ENCODE results near the gene SOX2.

SOX2 gene

GRCh38 chr3:181719991-181720680 lies 8.4 kb downstream of the SOX2 start:
- H3K27ac Mint-ChIP-seq (ENCODE audit: low read depth) = no peak overlapping the region
- no peak overlapping the region for H3K4me3 Mint-ChIP-seq
- peaks cover 8% of the 10 kb centered on the region for H3K36me3 Mint-ChIP-seq (ENCODE audit: insufficient read depth)
- no peak for ATAC-seq (replicated peaks; ENCODE audit: extremely low read depth, poor library complexity, severe bottlenecking)
- H3K9me3 Mint-ChIP-seq = peaks cover 16% of the 10 kb centered on the region
- H3K4me1 Mint-ChIP-seq = no peaks in the 10 kb centered on the region
- no peak for DNase-seq (ENCODE audit: low spot score in 2 of 2)
- peaks cover 99% of the 10 kb centered on the region for H3K27me3 Mint-ChIP-seq

DNA sequence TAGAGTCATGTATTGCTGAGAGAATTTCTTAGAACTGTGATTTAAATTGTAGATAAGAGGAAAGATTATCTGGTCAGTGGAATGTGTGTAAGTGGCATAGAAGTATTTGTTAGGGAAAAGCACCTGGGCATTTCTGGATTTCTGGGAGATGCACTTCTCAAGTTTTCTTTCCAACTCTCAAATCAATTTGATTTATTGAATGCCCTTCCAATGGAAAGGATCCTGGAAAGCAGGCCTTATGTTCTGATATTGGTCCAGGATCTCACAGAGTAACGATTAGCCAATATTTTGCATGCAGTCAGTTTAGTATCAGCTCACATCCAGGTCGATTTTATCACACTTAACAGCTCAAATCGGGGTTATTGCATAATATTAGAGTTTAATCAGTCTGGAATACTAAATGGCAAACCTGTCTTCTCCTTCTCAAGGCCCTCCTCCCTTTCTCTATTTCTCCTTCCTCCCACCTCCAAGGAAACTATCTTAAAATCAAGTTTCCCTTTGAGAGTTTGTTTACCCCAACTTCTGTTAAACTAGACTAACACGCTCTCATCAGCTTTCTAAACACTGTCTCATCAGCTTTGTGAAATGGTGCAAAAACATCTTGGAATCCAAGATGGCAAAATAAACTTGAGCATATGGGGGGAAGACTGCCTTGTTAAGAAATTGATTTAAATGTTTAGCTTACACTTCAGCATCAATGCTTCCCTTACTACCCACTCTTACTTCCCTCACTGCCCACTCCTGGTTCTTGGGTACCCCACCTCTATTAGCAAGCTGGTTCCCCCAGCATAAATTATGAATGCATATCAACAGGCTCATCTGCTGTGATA lies 9.5 kb downstream of the SOX2 start:
- Mint-ChIP-seq H3K4me1 (no peaks in the 10 kb centered on the region), H3K36me3 (ENCODE audit: insufficient read depth) (peaks cover 12% of the 10 kb centered on the region), H3K9me3 (peaks cover 16% of the 10 kb centered on the region), H3K27ac (ENCODE audit: low read depth) (no peak overlapping the region), H3K27me3 (peaks cover 99% of the 10 kb centered on the region), H3K4me3 (no peak overlapping the region)
- DNase-seq (ENCODE audit: low spot score in 2 of 2) (no peak), ATAC-seq (replicated peaks; ENCODE audit: extremely low read depth, poor library complexity, severe bottlenecking) (no peak)

GRCh38 chr3:181722156-181722555 lies 10.4 kb downstream of the SOX2 start:
- Mint-ChIP-seq H3K4me1 (peaks cover 2% of the 10 kb centered on the region), H3K4me3 (no peak overlapping the region), H3K9me3 (peaks cover 16% of the 10 kb centered on the region), H3K36me3 (ENCODE audit: insufficient read depth) (peaks cover 12% of the 10 kb centered on the region), H3K27me3 (peaks cover 100% of the 10 kb centered on the region), H3K27ac (ENCODE audit: low read depth) (no peak overlapping the region)
- no peak for DNase-seq (ENCODE audit: low spot score in 2 of 2)
- ATAC-seq (replicated peaks; ENCODE audit: extremely low read depth, poor library complexity, severe bottlenecking) = no peak

GRCh38 chr3:181722766-181723425 lies 11.2 kb downstream of the SOX2 start:
- DNase-seq (ENCODE audit: low spot score in 2 of 2) (no peak), ATAC-seq (replicated peaks; ENCODE audit: extremely low read depth, poor library complexity, severe bottlenecking) (no peak)
- Mint-ChIP-seq H3K36me3 (ENCODE audit: insufficient read depth) (peaks cover 14% of the 10 kb centered on the region), H3K27me3 (peaks cover 100% of the 10 kb centered on the region), H3K9me3 (peaks cover 16% of the 10 kb centered on the region), H3K27ac (ENCODE audit: low read depth) (no peak overlapping the region), H3K4me3 (no peak overlapping the region), H3K4me1 (peaks cover 6% of the 10 kb centered on the region)

DNA sequence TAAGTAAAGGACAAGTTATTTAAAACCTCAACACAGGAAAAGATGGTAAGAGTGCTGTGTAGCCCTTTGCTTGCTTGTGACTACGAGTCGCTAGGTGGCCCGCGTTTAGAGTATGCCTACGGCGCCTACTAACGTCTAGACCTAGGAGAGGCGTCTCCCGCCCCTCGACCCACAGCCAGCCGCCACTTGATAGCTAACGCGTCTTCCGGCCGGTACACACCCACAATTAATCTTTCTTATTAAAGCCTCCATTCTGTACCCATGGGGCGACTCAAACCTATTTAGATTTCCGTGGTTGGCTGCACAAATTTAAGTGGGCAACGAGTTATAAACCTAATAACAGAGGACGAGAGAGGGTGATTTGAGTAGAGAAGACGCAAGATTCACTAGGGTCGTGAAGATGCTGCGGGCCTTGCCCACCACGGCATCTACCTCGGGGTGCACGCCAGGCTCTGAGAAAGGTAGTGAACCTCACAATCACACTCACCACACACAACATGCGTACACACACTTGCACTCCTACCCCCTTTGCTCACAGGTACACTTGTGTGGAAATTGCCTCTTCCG lies 12.0 kb downstream of the SOX2 start:
- peaks cover 14% of the 10 kb centered on the region for H3K36me3 Mint-ChIP-seq (ENCODE audit: insufficient read depth)
- no peak overlapping the region for H3K4me3 Mint-ChIP-seq
- peak overlapping the region; percentile 79 for H3K27ac Mint-ChIP-seq (ENCODE audit: low read depth)
- peaks cover 16% of the 10 kb centered on the region for H3K9me3 Mint-ChIP-seq
- peaks cover 6% of the 10 kb centered on the region for H3K4me1 Mint-ChIP-seq
- H3K27me3 Mint-ChIP-seq = peaks cover 100% of the 10 kb centered on the region
- DNase-seq (ENCODE audit: low spot score in 2 of 2) = no peak
- ATAC-seq (replicated peaks; ENCODE audit: extremely low read depth, poor library complexity, severe bottlenecking) = no peak

DNA sequence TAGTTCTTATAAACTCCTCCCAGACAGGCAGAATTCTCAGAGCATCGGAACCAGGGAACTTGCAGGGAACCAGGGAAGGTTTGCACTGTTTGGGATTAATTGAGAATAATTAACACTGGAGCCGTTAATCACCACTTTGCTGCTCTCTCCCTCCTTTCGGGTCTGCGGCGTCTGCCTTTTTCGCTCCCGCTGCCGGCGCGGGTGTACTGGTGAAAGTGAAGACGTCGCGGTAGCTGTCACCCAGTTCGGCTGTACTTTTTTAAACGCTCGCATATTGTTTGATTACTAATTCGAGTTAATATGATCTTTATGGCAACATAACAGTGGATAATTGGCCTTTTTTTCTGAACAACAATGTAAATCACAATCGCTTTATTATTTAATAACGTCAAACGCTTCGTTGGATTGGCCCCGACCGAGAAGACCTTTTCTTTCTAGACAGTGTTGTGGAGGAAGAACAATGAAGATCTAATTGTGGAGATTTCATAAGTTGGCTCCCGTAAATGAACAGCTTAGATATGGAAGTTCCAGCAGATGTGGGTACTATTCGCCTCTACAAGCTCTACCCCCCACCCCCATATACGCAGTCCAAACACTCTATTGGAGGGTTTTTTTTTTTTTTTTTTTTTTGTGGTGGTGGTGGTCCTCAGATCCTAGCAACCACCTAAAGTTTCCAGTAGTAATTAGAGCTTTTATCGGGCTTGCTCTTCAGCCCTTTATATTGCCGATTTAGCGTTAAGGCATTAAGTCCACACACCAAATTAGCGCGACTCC lies 12.7 kb downstream of the SOX2 start:
- DNase-seq (ENCODE audit: low spot score in 2 of 2) = no peak
- H3K27me3 Mint-ChIP-seq = peaks cover 100% of the 10 kb centered on the region
- H3K4me1 Mint-ChIP-seq = peaks cover 6% of the 10 kb centered on the region
- H3K27ac Mint-ChIP-seq (ENCODE audit: low read depth) = peak overlapping the region; percentile 79
- peaks cover 14% of the 10 kb centered on the region for H3K36me3 Mint-ChIP-seq (ENCODE audit: insufficient read depth)
- H3K4me3 Mint-ChIP-seq = no peak overlapping the region
- H3K9me3 Mint-ChIP-seq = peaks cover 16% of the 10 kb centered on the region
- no peak for ATAC-seq (replicated peaks; ENCODE audit: extremely low read depth, poor library complexity, severe bottlenecking)

DNA sequence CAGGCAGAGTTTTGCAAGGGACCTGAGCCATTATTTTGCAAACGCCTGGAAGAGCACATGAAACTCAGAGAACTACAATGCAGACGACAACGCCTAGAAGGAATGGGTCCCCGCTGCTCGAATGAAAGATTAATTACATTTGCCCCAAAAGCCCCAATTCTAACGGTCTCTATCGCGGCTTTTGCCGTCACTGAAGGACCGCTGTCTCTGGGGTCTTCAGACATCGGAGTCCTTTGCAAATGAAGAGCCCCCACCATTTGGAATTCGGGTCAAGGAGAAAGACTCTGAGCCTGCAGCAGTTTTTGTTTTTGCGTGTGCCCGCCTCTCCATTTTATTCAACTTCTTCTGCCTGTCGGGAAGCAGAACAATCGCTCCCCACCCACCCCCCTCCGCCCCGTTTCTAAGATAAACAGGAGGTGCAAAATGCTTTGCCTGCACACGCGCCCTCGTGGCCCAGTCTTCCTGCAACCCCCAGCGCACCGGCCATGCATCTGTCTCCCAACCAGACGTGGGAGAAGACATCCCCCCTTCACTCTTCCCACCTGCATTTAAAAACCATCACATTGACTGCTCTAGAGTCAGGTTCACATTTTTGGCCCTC lies 13.5 kb downstream of the SOX2 start:
- Mint-ChIP-seq H3K4me1 (peaks cover 6% of the 10 kb centered on the region), H3K36me3 (ENCODE audit: insufficient read depth) (peaks cover 14% of the 10 kb centered on the region), H3K4me3 (no peak overlapping the region), H3K27ac (ENCODE audit: low read depth) (no peak overlapping the region), H3K9me3 (peaks cover 16% of the 10 kb centered on the region), H3K27me3 (peaks cover 100% of the 10 kb centered on the region)
- DNase-seq (ENCODE audit: low spot score in 2 of 2) = no peak
- ATAC-seq (replicated peaks; ENCODE audit: extremely low read depth, poor library complexity, severe bottlenecking) = no peak

DNA sequence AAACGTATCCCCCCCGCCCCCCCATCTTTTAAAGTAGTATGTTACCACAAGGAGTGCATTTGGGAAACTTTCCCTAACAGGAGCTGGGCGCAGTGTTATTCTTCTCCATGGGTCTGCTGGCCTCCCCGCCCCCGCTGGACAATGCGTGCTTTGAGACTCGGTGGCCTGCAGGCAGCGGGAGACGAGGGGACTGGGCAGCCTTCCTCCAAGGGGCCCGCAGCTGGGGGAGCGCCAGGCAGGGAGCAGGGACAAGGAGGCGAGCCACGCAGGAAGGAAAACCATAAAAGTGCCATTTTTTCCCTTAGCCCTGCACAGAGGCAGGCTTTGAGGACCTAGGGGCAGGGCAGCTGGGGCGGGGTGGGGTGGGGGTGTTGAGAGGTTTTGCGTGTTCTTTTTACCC lies 14.1 kb downstream of the SOX2 start:
- H3K4me3 Mint-ChIP-seq = no peak overlapping the region
- peaks cover 100% of the 10 kb centered on the region for H3K27me3 Mint-ChIP-seq
- DNase-seq (ENCODE audit: low spot score in 2 of 2) (no peak), ATAC-seq (replicated peaks; ENCODE audit: extremely low read depth, poor library complexity, severe bottlenecking) (no peak)
- H3K36me3 Mint-ChIP-seq (ENCODE audit: insufficient read depth) = peaks cover 14% of the 10 kb centered on the region
- H3K9me3 Mint-ChIP-seq = peaks cover 19% of the 10 kb centered on the region
- H3K4me1 Mint-ChIP-seq = peaks cover 6% of the 10 kb centered on the region
- H3K27ac Mint-ChIP-seq (ENCODE audit: low read depth) = no peak overlapping the region

DNA sequence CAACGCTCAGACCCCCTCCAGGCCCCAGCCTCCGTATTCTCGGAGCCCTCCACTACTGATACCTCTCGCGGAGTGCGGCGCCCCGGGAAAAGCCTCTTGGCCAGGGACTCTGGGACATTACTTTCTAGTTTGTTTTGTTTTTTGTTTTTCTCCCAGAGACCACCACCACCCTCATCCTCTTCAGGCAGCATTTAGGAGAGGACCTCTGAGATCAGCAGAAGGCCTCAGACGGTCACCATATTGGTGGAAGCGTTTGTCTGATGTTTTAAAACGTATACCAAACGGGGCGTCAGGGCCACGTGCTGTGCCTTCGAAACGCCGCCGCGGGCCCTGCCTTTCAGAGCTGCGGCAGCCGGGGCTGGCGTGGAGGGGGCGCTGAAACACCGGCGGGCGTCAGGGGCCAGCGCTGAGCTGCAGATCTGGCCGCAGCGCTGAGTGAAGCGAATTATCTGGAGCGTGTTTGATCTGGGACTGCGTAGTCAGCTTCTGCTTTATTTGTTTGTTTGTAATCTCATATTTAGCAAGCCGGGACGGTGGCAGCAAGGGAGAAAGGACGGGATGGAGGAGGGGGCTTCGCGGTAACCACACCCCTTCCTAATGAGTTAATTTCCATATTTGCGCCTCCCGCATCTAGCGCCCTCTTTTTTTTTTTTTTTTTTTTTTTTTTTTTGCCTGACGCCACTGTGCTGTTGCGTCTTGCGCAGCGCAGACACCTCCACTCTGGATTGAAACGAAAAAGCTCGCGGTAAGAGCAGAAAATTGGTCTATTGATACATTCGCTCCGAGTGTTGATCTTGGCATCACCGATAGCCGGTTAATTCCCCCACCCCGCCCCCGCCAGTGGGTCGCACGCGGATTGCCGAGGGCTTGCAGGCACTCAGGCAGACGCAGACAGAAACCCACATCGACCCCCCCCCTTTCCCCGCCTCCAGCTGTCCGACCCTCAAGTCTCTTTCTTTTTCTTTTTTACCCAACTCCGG lies 14.9 kb downstream of the SOX2 start:
- no peak for ATAC-seq (replicated peaks; ENCODE audit: extremely low read depth, poor library complexity, severe bottlenecking)
- Mint-ChIP-seq H3K4me3 (peak overlapping the region; percentile 51), H3K9me3 (peaks cover 21% of the 10 kb centered on the region), H3K36me3 (ENCODE audit: insufficient read depth) (peaks cover 11% of the 10 kb centered on the region), H3K4me1 (peaks cover 6% of the 10 kb centered on the region), H3K27me3 (peaks cover 100% of the 10 kb centered on the region), H3K27ac (ENCODE audit: low read depth) (no peak overlapping the region)
- DNase-seq (ENCODE audit: low spot score in 2 of 2) = no peak

DNA sequence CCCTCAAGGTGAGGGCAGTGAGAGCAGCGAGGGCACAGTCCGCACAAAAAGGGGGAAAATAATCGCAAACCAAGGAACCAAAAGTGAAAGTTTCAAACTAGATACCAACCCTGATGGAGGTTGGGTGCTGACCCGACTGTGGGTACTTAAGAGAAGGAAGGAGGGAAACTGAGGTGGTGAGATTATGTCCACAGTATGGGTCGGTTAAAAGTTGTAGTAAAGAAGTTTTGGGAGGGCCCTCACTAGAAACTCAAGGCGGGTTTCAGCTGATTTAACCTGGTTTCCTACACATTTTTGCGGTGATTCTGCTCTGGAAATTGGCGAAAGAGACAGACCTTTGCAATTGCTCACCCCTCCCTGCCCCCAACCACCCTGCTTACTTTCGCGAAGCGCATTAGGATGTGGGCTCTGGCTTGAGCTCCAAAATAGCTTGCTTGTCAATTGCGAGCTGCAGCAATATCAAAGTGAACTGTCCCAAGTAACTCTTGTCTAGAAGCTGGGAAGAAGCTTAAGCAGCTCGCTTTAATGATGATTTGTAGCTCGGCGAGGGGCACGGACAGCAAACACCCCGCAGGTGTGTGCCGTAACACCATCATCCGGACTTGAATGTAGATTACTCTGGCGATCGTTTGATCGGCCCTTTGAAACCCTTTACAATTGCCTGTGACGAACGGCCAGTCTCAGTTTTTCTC lies 15.8 kb downstream of the SOX2 start:
- Mint-ChIP-seq H3K36me3 (ENCODE audit: insufficient read depth) (peaks cover 11% of the 10 kb centered on the region), H3K27me3 (peaks cover 98% of the 10 kb centered on the region), H3K9me3 (peaks cover 16% of the 10 kb centered on the region), H3K4me3 (peak overlapping the region; percentile 51), H3K27ac (ENCODE audit: low read depth) (no peak overlapping the region), H3K4me1 (peaks cover 6% of the 10 kb centered on the region)
- DNase-seq (ENCODE audit: low spot score in 2 of 2) (no peak), ATAC-seq (replicated peaks; ENCODE audit: extremely low read depth, poor library complexity, severe bottlenecking) (no peak)

All from central memory CD8-positive, alpha-beta T cell (primary cell).